OCI-LY1 (cell line): ENCODE data around the gene USP17L5.
"Not testable (repeated sequence)": the region's sequence is repeated elsewhere in the genome, so short reads cannot be mapped to it uniquely, and the experiment has no call there.

ENCODE experiments used
- EZH2 ChIP-seq: fragments of 200-600 bp; sonication (generic), shearing (Covaris generic); IDR thresholded peaks from 2 replicates; pipeline ENCODE4 v1.8.0; 2017; ENCODE audit warnings: borderline replicate concordance, mixed run types, mild to moderate bottlenecking, antibody characterized with exemption, low read length, moderate library complexity, mixed read lengths
- TF ChIP-seq, protein P1 (sequence below): fragments of 200-600 bp; sonication (generic), shearing (Covaris generic); IDR thresholded peaks from 2 replicates; pipeline ENCODE4 v1.5.1; 2017; ENCODE audit warnings: mild to moderate bottlenecking, antibody characterized with exemption, low read length, moderate library complexity, mixed read lengths

DNA sequence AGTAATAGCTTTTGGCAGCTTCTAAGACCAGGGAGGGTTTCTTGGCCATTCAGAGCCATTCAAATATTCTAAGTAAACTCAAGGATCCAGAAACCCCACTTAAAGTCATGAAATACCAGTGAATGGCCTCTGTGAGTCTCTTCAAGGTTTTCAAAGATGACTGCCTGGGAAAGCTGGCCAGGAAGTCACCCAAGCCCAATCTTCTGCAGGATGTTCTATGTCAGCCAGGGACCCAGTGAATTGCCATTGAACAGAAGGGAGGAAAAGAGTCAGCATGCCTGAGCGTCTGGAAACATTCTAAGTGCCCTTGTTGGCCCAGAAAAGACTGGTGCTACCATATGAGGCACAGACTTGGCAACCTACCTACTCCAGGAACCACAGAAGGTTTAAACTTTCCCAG is 40.7 kb downstream of the USP17L5 start:
- TF ChIP-seq, protein P1, sequence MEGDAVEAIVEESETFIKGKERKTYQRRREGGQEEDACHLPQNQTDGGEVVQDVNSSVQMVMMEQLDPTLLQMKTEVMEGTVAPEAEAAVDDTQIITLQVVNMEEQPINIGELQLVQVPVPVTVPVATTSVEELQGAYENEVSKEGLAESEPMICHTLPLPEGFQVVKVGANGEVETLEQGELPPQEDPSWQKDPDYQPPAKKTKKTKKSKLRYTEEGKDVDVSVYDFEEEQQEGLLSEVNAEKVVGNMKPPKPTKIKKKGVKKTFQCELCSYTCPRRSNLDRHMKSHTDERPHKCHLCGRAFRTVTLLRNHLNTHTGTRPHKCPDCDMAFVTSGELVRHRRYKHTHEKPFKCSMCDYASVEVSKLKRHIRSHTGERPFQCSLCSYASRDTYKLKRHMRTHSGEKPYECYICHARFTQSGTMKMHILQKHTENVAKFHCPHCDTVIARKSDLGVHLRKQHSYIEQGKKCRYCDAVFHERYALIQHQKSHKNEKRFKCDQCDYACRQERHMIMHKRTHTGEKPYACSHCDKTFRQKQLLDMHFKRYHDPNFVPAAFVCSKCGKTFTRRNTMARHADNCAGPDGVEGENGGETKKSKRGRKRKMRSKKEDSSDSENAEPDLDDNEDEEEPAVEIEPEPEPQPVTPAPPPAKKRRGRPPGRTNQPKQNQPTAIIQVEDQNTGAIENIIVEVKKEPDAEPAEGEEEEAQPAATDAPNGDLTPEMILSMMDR, result not testable (repeated sequence)
- TF ChIP-seq EZH2, result not testable (repeated sequence)
